Right forelimb (tissue), 1 donor: ENCODE data around the gene OSBPL2.

Experiments
- DNase-seq: peaks from one replicate; pipeline ENCODE4 v3.0.0-alpha.2; 2018

OSBPL2 gene

GRCh38 chr20:62262064-62262463 lies 23.7 kb downstream of the OSBPL2 start:
- no peak for DNase-seq

GRCh38 chr20:62263396-62263795 lies 25.1 kb downstream of the OSBPL2 start:
- DNase-seq, result no peak

- no peak for DNase-seq
Measured at GRCh38 chr20:62265365-62265764, 27.0 kb downstream of the OSBPL2 start.

DNA sequence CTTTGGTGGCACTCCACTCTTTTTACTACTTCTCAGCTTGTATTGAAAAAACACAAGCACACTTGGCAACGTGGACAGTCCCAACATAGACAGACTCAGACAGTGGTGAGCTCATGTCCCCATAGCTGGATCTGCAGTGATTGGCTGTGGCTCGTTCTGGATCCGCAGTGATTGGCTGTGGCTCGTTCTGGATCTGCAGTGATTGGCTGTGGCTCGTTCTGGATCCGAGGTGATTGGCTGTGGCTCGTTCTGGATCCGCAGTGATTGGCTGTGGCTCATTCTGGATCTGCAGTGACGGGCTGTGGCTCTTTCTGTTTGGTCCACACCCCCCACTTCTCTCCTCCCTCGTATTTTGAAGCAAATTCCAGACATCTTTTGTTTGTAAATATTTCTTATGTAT lies 28.0 kb downstream of the OSBPL2 start:
- no peak for DNase-seq

DNA sequence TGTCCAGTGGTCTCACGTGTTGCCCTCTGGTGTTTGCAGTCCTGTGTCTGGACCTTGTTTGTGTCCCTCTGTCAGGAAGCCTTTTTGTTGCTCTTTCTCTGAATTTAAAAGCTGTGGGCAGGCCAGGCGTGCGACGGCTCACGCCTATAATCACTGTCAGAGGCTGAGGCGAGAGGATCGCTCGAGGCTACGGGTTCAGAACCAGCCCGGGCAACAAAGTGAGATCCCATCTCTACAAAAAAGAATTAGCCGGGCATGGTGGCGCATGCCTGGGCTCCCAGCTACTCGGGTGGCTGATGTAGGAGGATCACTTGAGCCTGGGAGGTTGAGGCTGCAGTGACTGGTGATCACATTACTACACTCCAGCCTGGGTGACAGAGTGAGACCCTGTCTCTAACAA lies 28.5 kb downstream of the OSBPL2 start:
- no peak for DNase-seq

- DNase-seq, result no peak
Measured at GRCh38 chr20:62267543-62267942, 29.2 kb downstream of the OSBPL2 start.

- no peak for DNase-seq
Measured at GRCh38 chr20:62268228-62268900, 30.0 kb downstream of the OSBPL2 start.

- no peak for DNase-seq
Measured at GRCh38 chr20:62269378-62269777, 31.1 kb downstream of the OSBPL2 start.

DNA sequence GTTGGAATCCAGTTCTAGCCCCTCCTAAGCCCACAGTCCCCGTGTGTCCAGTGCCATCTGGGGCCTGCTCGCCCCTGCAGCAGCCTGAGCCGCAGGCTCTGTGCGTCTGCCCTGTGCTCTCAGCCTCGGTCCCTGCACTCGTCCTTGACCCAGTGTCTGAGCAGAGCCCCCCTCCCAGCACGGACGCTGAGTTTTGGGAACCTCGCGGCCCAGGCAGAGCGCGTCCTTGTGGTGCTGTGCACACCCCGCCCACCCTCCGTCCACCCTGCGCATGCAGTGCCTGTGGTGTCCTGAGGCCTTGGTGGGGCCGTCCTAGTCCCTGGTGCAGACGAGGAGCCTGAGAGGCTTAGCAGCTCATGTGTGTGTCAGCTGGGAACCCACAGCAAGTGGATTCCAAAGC lies 31.6 kb downstream of the OSBPL2 start:
- no peak for DNase-seq

GRCh38 chr20:62272200-62272599 lies 33.9 kb downstream of the OSBPL2 start:
- DNase-seq, result no peak

DNA sequence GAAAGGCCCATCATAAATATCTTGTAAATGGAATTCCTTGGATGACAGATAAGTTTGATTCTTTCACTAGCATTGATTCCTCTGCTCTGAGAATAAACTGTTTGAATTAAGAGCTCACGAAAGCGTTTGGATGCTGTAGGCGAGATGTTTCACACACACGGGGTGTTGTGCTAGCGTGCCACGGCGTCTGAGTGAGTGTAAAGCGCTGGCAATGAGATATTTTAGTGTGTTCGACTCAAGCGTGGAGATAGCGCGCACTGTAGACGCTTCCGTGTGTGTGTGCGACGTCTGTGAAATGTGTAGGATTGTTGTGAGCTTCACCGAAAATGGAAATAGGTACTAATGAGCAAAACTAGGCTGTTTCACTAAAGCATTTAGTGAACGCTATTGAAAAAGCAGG lies 35.1 kb downstream of the OSBPL2 start:
- DNase-seq, result no peak

GRCh38 chr20:62274332-62274950 lies 36.1 kb downstream of the OSBPL2 start:
- DNase-seq, result no peak

GRCh38 chr20:62275219-62275618 lies 36.9 kb downstream of the OSBPL2 start:
- no peak for DNase-seq

- peak; percentile 60 for DNase-seq
Measured at GRCh38 chr20:62276439-62276838, 38.1 kb downstream of the OSBPL2 start.

- DNase-seq, result no peak
Measured at GRCh38 chr20:62277253-62277652, 38.9 kb downstream of the OSBPL2 start.

GRCh38 chr20:62280303-62280702 lies 42.0 kb downstream of the OSBPL2 start:
- no peak for DNase-seq

DNA sequence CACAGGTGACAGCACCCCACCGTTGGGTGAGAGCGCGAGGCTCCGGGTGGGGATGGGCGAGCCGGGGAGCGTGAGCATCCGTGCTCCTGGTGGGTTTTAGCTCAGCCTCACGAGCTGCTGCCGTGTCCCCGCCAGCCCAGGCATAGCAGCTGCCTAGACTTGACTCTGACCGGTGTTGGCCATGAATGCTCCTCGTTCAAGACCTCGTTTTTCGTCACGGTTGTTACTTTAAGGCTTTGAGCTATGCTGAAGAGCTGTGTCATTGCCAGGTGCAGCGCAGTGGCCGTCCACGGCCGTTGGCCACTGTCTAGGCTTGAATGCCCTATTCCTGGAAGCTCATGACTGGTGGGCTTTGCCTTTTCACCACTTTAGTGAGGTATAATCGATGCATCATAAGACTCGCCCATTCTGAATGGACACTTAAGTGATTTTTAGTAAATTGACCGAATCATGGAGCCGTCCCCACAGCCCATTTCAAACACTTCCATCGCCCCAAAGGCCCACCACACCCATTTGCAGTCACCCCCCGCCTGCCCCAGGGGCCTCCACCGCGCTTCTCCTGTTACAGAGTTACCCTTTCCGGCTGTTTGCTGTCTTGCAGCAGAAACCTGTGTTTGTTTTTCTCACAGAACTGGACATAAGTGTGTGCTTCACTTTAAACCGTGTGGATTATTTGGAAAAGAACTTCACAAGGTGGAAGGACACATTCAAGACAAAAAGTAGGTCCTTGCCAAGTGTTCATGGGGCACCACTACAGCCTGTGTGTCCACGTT lies 43.0 kb downstream of the OSBPL2 start:
- no peak for DNase-seq

- DNase-seq, result no peak
Measured at GRCh38 chr20:62282103-62282502, 43.8 kb downstream of the OSBPL2 start.

DNA sequence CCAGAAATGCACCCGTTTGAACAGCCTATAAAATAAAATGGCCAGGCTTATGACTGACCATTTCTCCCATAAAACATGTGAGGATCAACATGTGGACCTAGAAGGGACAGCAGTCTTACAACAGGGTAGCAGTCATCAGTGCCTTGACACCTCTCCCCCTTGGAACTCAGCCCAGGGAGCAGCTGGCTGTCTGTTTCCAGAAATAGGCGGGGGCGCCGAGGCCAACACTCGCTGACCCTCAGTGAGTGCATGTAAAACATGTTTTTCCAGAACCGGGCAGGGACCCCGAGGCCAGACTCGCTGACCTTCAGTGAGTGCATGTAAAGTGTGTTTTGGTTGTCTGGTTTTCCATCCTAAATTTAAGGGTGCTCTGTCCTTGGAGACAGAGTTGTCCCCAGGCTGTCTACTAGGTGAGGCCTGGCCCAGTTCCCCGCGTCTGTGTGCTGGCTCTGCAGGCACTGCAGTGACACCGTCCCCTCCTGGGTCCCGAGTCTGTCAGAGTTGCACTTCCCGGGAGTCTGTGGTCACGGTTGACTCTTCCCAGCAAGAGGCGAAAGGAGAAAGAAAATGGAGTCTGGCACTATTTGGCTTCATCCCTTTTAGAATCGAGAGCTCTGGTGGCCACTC lies 44.7 kb downstream of the OSBPL2 start:
- no peak for DNase-seq

DNA sequence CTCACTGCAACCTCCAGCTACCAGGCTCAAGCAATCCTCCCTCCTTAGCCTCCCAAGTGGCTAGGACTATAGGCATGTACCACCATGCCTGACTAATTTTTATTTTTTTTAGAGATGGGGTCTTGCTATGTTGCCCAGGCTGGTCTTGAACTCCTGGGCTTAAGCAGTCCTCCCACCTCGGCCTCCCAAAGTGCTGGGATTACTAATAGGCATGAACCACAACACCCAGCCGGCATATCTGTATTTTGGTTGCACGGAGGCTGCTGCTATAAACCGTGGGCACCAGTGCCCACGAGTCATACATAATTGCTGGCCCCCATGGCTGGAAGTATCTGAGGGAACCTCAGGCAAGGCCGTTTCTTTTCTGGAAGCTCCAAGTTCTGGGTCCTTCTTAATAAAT lies 46.1 kb downstream of the OSBPL2 start:
- DNase-seq, result no peak

GRCh38 chr20:62285151-62285550 lies 46.8 kb downstream of the OSBPL2 start:
- no peak for DNase-seq

GRCh38 chr20:62285722-62286121 lies 47.4 kb downstream of the OSBPL2 start:
- no peak for DNase-seq

DNA sequence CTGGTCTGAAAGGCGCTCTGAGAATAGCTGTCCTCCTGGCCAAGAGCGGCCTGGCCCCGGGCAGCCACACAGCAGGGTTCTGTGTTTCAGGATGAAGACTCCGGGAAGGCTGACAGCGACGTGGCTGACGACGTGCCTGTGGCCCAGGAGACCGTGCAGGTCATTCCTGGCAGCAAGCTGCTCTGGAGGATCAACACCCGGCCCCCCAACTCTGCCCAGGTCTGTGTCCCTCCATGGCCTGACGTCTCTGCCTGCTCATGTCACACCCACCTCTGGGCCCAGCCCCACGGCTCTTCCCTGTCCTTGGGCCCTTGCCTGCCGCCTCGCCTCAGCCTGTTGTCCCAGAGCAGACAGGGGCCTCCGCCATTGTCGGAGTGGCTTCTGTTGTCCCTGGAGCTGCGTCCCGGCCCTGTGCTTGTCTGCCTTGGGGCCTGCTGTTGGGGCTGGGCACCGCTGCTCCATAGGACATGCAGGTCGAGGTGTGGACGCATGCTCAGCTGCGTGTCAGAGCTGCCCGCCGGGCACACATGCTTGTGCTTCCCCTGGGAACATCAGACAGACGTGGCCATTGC lies 48.3 kb downstream of the OSBPL2 start:
- no peak for DNase-seq
